MG63 (cell line): ENCODE results near the gene MED12L. TPM values are rescaled to one million over a fixed set of nuclear protein-coding genes. Genes with fewer than 3 reads are reported as not detected.

ENCODE experiments used
- DNase-seq: peaks from one replicate; pipeline ENCODE4 v3.0.0-alpha.2; 2020
- H3K27me3 ChIP-seq: fragments of 250-450 bp; sonication (Bioruptor Pico); 2 replicates; pipeline ENCODE4 v1.5.1; 2020; ENCODE audit warnings: mild to moderate bottlenecking, moderate library complexity
- H3K36me3 ChIP-seq: fragments of 250-450 bp; sonication (Bioruptor Pico); 2 replicates; pipeline ENCODE4 v1.5.1; 2020; ENCODE audit warnings: mild to moderate bottlenecking, moderate library complexity
- H3K4me3 ChIP-seq: fragments of 250-450 bp; sonication (Bioruptor Pico); 2 replicates; pipeline ENCODE4 v1.5.1; 2020; ENCODE audit warnings: mild to moderate bottlenecking, moderate library complexity
- H3K9me3 ChIP-seq: fragments of 250-450 bp; sonication (Bioruptor Pico); 2 replicates; pipeline ENCODE4 v1.5.1; 2020; ENCODE audit warnings: mild to moderate bottlenecking, moderate library complexity
- total RNA-seq: library from RNA; depleted of rRNA; stranded (reverse); fragments of >200 nt; shearing (Covaris generic); gene quantifications from 2 replicates; pipeline ENCODE4 v1.2.3, GENCODE V29; 2014; ENCODE audit warnings: low replicate concordance

MED12L gene
- total RNA-seq, 1 experiment from 2014 or later = not detected

DNA sequence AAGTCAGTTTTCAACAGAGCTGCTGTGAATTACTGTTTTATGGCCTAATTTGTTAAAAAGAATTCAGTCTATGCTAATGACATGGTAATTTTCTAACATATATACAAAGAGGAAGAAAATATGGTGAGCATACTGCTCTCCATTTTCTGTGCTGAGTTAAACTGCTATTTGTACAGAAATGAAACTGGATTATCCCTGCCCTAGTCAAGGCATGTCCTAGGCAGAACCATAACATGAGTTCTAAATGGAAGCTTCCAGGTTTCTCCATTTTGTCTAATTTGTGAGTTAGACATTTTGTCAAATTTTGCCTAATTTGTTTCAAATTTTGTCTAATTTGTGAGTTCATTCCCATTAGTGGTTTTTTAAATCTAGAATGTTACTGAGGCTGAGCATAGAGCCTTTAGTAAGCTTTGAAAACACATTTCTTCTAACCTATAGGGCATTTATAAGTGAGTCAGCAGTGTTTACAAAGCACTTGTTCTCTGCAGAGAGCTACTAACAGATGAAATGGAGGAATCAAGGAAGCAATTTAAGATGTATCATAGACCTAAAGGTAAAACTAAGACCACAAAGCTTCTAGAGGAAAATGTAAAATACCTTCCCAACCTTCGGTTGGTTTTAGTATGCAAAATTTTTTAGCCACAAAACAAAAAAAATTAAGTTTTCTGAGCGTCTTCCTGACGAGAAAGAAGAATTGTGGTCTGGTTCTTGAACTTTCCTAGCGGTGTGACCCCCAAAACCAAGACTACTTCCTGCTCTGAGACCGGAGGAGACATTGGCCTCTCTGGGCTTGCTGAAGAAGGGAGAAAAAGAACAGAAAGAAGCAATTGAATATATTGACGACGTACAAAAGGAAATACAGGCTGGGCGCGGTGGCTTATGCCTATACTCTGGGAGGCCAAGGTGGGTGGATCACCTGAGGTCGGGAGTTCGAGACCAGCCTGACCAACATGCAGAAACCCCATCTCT lies 183.1 kb downstream of the MED12L start:
- Histone ChIP-seq H3K27me3 (peaks cover 6% of the 10 kb centered on the region; the same call in 1 of the 2 replicates), H3K9me3 (no peaks in the 10 kb centered on the region)
- DNase-seq = no peak

DNA sequence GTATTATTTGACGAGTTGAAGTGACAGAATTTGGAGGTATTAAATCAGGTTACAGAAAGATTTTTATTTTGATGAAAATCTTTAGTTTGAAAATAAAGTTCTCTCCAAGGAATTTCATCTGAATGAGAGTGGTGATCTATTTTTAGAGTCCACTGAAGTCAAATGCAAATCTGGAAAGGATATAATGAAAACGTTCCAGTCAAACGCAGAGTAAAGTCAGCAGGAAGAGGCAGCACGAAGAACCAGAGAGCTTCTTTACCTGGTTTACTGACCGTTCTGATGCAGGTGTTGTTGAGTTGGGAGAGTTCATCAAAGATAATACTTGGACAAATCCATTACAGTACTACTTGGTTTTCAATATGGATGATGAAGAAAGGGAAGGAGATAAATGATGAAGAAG lies 184.2 kb downstream of the MED12L start:
- no peak overlapping the region for H3K4me3 ChIP-seq
- no peak for DNase-seq
- no peaks in the 10 kb centered on the region for H3K36me3 ChIP-seq
- peaks cover 6% of the 10 kb centered on the region; the same call in 1 of the 2 replicates for H3K27me3 ChIP-seq
- no peaks in the 10 kb centered on the region for H3K9me3 ChIP-seq

More for the DNA sequence above, 183.1 kb downstream of the MED12L start:
- Histone ChIP-seq H3K36me3 (no peaks in the 10 kb centered on the region), H3K4me3 (no peak overlapping the region)

DNA sequence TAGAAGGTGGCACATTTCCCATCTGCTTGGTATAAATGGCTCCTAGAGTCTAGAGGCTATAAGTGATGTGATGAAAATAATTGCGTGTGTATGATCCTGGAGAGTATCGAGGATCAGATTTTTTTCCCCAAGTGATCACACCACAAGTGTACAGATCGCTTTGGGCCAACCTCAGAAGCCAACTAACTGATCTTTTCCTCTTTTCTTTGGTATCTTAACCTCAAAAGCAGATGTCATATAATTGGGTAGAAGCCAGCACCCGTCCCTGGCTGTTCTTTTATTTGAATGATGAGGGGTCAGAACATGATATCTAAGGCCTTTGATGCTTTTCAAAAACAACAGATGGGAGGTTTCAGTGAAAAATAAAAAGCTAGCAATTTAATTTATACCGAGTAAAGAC lies 189.6 kb downstream of the MED12L start:
- Histone ChIP-seq H3K4me3 (no peak overlapping the region), H3K9me3 (no peaks in the 10 kb centered on the region), H3K27me3 (peaks cover 6% of the 10 kb centered on the region; the same call in 1 of the 2 replicates), H3K36me3 (no peaks in the 10 kb centered on the region)
- DNase-seq = no peak

DNA sequence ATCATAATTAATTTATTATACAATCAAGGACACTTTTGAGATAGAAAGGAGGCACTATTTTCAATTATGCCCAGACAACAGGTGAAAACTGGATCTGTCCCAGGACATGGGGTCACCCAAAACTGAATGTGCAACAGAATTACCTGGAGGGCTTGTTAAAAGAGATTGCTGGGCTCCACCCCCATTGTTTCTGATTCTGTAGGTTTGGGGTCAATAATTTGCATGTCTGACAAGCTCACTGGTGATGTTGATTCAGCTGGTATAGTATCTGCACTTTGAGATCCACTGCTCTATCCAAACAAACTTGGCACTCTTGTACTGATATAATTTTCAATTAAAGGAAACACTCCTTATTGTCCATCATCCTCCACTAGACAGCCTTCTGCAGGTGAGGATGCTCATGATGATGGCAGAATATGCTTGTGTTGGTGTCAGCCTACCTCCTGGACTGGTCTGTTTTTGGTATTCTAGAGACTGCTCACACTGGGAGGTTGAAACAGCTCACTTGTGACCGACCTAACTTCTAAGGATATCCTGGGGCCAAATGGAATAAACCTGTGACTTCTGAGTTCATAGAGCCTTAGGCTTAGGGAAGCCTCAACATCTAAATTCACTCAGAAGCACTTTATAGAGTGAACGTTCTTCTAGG lies 190.7 kb downstream of the MED12L start:
- no peak for DNase-seq
- Histone ChIP-seq H3K27me3 (no peaks in the 10 kb centered on the region; the same call in 1 of the 2 replicates), H3K4me3 (no peak overlapping the region), H3K36me3 (no peaks in the 10 kb centered on the region), H3K9me3 (no peaks in the 10 kb centered on the region)

DNA sequence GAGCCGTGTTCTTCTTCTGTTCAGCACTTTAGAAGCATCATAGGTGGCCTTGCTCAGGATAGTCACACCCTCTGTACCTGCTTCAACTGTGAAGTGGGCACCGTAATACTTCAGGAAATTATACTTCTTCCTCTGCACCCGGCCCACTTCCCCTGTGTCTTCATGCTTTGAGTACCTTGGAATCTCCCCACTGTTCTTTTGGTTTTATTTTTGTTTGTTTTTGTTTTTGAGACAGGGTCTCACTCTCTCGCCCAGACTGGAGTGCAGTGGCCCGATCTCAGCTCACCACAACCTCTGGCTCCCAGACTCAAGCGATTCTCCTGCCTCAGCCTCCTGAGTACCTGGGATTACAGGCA lies 191.2 kb downstream of the MED12L start:
- no peaks in the 10 kb centered on the region; the same call in 1 of the 2 replicates for H3K27me3 ChIP-seq
- no peak overlapping the region for H3K4me3 ChIP-seq
- H3K9me3 ChIP-seq = no peaks in the 10 kb centered on the region
- DNase-seq = no peak
- no peaks in the 10 kb centered on the region for H3K36me3 ChIP-seq

DNA sequence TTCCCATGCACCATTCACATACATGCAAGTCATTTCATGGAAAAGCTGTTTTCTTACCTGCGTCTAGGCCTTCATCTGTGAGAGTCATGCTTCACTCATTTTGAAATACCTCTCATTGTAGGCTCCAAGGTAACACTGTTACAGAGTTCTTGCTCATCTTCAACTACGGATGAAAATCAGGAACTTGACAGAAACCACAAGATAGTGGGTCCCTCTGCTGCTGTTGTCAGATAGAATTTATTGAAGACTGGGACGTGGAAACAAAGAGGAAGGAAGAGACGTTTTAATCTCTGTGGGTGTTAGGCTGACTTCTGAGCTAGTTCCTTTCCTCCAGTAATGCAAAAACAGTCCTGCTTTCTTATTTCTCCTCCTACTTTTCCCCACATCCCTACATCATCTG lies 192.8 kb downstream of the MED12L start, which contains the start of gene P2RY14:
TSS of gene P2RY14 (minus strand) at position 313 of the 400 bp plus-strand sequence. CDS start 64,226 bp downstream, outside the sequence.
- Histone ChIP-seq H3K27me3 (no peaks in the 10 kb centered on the region), H3K36me3 (no peaks in the 10 kb centered on the region), H3K4me3 (no peak within 1 kb of the TSS), H3K9me3 (no peaks in the 10 kb centered on the region)
- DNase-seq = no peak

DNA sequence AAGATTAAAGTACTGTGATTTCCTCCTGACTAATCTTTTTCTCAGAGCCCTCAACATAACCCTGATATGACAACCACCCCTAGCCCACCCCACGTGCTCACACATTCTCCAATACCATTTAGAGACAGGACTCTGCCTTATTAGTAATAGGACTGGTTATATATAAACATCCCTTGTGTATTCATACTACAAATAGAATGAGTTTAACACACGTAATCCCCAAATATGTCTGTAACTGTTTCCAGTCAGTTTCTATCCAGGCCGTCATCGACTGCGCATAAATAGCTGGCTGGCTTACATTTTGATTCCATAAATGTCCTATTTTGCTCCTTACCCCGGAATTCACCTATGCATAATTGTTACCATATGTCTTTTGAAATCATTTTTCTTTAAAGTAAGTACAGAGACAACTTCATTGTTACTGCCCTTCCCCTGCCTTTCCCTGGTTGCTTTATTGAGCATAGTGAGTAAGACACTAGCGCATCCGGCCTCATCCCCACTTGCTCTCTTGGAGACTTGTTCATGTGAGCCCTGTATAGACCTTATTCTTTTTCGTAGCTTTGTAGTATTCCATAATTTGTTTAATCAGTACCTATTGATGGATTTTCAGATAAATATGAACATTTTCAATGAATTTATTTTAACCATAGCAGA lies 196.3 kb downstream of the MED12L start:
- no peaks in the 10 kb centered on the region for H3K36me3 ChIP-seq
- no peak overlapping the region for H3K4me3 ChIP-seq
- no peaks in the 10 kb centered on the region for H3K9me3 ChIP-seq
- no peaks in the 10 kb centered on the region for H3K27me3 ChIP-seq
- no peak for DNase-seq

DNA sequence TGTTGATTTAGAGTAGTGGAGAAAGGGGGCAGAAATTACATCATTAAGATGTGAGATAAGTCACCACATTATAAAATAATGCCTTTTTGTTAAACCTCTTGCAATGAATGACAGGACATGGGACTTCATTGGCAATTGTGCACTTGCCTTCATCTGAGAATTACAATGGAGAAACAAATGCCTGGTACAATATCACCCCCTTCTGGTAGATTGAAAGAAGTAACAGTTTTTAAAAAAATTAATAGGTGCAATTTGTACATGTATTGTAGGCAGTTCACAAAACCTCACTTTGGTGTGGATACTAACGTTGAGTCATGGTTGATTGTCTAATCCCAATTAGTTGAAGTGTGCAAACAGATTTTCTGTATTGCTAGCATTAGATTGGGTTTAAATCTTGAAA lies 197.5 kb downstream of the MED12L start:
- Histone ChIP-seq H3K27me3 (no peaks in the 10 kb centered on the region), H3K4me3 (no peak overlapping the region), H3K9me3 (no peaks in the 10 kb centered on the region), H3K36me3 (no peaks in the 10 kb centered on the region)
- DNase-seq = no peak

DNA sequence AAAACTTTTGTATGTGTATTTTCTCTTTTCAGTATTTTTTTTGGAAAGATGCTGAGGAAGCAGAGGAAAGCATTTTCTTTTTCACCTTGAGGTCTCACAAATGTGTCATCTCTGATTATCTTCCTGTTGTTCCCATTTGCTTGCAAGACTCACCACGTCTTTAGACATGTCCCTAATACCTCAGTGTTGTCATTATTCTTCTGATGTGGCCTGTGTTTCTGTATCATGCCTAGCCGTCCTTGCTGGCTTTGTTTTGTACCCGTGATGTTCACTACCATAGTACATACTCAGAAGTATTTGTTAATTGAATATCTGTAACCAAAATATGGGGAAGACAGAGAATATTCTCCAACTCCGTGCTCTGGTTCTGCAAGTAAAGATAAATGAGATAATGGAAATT lies 197.9 kb downstream of the MED12L start:
- Histone ChIP-seq H3K9me3 (no peaks in the 10 kb centered on the region), H3K27me3 (no peaks in the 10 kb centered on the region), H3K4me3 (no peak overlapping the region), H3K36me3 (no peaks in the 10 kb centered on the region)
- no peak for DNase-seq

DNA sequence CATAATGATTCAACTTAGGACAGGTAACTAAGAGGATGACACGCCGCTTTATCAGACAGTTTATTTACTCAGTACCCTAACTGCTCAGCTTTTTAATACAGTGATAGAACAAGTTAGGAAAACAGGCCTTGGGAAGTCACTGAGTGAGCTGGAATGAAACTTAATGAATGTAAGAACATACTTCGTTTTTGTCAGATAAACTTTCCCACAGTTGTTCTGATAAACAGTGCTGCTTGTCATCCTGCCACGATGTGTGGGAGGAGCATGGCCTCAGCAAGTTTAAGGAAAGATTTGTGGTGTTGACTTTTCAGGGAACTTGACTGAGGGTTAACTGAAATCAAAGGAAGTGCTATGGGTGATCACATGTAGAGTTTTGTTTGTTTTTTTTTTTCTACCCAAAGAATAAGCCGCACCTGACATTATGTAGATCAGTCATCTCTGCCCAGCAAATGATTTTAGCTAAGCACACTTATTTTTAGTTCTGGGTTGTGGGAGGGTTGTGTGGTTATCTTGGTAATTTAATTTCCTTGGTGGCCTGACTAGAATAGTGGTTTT lies 198.5 kb downstream of the MED12L start:
- Histone ChIP-seq H3K36me3 (no peaks in the 10 kb centered on the region), H3K27me3 (no peaks in the 10 kb centered on the region), H3K4me3 (no peak overlapping the region), H3K9me3 (no peaks in the 10 kb centered on the region)
- DNase-seq = peak; percentile 6

DNA sequence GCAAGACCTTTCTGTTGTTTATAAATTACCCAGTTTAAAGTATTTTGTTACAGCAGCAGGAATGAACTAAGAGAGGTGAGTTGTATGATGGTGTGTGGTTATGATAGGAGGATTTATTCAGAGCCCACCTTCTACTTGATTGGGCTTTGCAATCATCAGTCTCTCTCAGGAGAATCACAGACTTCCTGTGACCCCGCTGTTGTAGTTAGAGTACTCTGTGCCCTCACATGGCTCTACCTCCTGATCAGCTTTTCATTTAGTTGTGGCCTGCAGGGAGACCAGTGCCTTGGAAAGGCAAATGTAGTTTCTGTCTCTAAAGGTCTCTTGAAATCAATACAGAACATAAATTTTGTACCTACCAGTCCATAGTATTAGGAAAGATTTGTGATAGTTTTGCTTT lies 200.5 kb downstream of the MED12L start:
- no peaks in the 10 kb centered on the region for H3K9me3 ChIP-seq
- no peaks in the 10 kb centered on the region for H3K27me3 ChIP-seq
- DNase-seq = no peak
- no peak overlapping the region for H3K4me3 ChIP-seq
- no peaks in the 10 kb centered on the region for H3K36me3 ChIP-seq

DNA sequence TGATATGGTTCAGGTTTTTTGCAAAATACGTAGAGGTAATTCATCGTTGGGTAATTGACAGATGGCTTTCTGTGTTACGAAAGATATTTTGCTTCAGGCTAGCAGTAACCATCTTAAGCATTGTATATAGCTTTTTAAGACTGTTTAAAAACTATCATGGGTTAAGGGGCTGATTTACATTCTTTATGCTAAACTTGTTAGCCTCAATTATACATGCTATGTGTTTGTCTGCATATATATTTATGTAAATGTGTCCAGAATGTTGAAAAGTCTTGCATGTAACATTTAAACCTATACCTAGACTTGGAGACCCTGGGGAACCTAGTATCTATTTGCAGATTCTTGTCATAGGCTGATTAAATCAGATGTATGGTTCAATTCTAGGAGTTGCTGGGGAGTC lies 204.0 kb downstream of the MED12L start:
- Histone ChIP-seq H3K4me3 (no peak overlapping the region), H3K9me3 (no peaks in the 10 kb centered on the region), H3K27me3 (no peaks in the 10 kb centered on the region), H3K36me3 (no peaks in the 10 kb centered on the region)
- DNase-seq = no peak

DNA sequence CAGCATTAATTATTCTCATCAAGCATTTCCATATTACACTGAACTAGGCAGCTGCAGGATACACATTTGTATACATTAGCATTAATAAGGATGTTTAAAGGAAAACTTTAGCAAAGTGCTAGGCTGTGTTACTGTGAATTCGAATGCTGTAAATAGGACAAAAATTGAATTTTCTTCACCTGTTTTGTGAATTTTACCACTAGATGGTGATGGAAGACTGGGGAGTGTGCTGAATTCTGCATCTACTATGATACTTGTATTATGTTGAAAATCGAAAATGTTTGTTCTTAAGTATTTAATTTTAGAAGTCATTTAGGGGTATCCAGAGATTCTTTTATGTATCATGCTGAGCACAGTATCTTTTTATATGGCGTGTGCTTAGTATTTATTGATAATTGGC lies 205.2 kb downstream of the MED12L start:
- DNase-seq = no peak
- Histone ChIP-seq H3K36me3 (no peaks in the 10 kb centered on the region), H3K4me3 (no peak overlapping the region), H3K27me3 (no peaks in the 10 kb centered on the region), H3K9me3 (no peaks in the 10 kb centered on the region)

DNA sequence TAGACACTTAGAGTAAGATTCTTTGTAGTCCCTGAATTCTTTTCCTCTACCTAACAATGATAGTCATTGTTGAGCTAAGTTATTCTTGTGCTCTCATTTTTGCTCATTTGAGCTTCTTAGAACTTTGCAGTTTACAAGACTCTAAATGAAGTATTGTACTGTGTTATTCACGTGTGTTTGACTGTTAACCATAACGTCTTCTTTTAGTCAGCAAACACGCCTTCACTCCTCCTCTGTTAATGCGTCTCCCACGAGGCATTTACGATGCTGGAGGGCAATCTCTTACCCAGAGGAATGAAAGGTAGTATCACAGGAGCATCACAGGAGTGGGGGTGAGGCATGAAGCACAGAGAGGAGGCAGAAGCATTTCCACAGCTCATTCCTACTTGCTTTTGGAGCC lies 207.7 kb downstream of the MED12L start:
- Histone ChIP-seq H3K36me3 (no peaks in the 10 kb centered on the region), H3K27me3 (no peaks in the 10 kb centered on the region), H3K4me3 (no peak overlapping the region), H3K9me3 (no peaks in the 10 kb centered on the region)
- no peak for DNase-seq

DNA sequence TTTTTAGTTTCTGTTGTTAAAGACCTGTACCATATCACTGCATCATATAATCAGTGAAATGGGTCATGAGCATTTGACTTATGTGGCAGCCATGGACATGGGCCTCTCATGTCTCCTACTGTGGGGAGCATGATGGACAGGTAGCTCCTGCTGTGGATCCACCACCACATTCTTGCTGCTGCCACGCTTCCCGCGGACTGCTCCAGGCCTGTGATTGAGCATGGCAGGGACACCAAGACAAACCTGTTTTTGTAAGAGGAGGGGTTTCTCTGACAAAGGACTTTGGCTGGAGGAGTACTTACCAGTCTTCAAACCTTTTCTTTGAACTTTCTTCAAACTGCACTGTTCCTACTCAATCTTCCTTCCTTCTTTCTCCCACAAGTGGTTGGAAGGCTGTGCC lies 210.8 kb downstream of the MED12L start:
- DNase-seq = no peak
- Histone ChIP-seq H3K4me3 (no peak overlapping the region), H3K36me3 (no peaks in the 10 kb centered on the region), H3K27me3 (no peaks in the 10 kb centered on the region), H3K9me3 (no peaks in the 10 kb centered on the region)

DNA sequence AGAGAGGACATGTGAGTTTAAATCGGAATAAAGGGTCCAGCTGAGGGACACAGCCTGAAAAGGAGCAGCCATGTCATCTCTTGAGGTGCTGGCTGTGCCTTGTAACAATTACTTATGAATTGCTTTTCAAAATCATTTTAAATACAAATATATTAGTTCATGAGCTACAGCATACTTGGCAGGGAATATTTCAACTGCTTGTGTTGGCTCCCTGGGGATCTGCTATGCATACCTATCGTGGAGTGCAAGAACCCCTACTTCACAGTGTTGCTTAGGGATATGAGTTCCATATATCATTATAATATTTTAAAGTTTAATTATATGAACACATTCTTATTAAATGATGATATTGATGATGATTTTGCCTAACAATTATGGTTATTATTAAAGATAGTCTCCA lies 212.0 kb downstream of the MED12L start:
- DNase-seq = no peak
- no peaks in the 10 kb centered on the region for H3K36me3 ChIP-seq
- no peak overlapping the region for H3K4me3 ChIP-seq
- no peaks in the 10 kb centered on the region for H3K9me3 ChIP-seq
- H3K27me3 ChIP-seq = no peaks in the 10 kb centered on the region

DNA sequence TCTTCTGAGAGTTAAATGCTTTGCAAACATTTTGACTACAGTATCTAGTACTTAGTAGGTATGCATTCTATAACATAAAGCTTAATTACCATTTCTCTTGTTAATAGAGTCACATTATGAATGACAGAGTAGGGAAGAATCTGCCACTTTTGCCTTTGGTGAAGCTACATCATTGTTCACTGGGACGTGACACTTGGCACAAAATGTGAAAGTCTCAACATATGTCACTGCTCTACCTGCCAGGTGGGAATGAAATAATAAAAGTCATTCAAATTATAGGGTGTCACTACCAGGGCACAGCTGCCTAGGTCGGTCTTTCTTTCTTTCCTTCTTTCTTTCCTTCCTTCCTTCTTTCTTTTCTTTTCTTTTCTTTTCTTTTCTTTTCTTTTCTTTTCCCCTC lies 213.5 kb downstream of the MED12L start:
- Histone ChIP-seq H3K9me3 (no peaks in the 10 kb centered on the region), H3K4me3 (no peak overlapping the region), H3K36me3 (no peaks in the 10 kb centered on the region), H3K27me3 (no peaks in the 10 kb centered on the region)
- no peak for DNase-seq
